ENCODE results near the gene ADPGK. TPM values are rescaled to one million over a fixed set of nuclear protein-coding genes. Genes with fewer than 3 reads are reported as not detected.
A peak's percentile ranks its signal among the peaks of the same experiment; 100 is the strongest.

Gene ADPGK
- total and polyA plus RNA-seq, 2 donors from 2014 or later = 23.9 to 42.5 TPM

DNA sequence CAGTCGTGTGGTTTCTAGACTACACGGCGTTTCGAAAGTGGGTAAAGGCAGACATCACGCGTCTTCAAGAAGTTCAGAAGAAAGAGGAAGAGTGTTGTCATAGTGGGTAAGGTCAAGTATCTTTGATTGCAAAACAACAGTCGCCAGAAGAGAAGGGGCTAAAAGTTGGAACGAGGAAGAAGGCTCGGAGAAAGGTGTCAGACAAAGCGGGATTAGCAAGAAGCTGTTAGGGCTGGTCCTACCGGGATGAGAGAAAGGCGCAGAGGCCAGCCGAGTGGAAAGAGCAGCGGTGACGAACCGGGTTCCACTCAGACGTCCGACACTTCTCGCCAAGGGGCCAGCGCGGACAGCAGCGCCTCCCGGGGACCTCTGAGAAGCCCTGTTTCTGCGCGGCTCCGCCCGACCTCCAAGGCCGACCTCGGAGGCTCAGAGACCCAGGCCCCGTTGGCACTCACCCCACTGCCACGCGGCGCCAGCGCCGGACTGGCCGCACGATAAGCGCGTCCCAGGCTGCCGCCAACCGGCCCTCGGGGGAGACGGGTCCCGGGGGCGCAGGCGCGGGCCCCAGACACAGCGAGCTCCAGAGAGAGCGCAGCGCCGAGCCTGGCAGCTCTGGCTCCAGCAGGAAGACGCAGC lies 436 bp downstream of the ADPGK start:
- Histone ChIP-seq H3K27me3 (ENCODE audit: control insufficient read depth, insufficient read depth, low read length) (no peaks in the 10 kb centered on the region), H3K4me1 (ENCODE audit: control insufficient read depth in 2 of 3, insufficient read depth in 2 of 3, low read depth in 1 of 3, low read length in 3 of 3) (peaks cover 0 to 12% (median 4%) of the 10 kb centered on the region in 3 donors), H3K27ac (ENCODE audit: low read depth in 2 of 2, low read length in 2 of 2) (peak overlapping the region; percentile 87 to 94), H3K9ac (ENCODE audit: low read length in 3 of 3) (peak overlapping the region; percentile 66 to 92 (median 75)), H3K4me3 (ENCODE audit: low read length in 3 of 3) (peak overlapping the region; percentile 75 to 97 (median 94)), H3K36me3 (ENCODE audit: control insufficient read depth in 2 of 3, insufficient read depth in 3 of 3, low read length in 3 of 3) (no peaks in the 10 kb centered on the region), H3K9me3 (ENCODE audit: control insufficient read depth in 2 of 3, insufficient read depth in 1 of 3, low read length in 3 of 3) (no peaks in the 10 kb centered on the region)
- peak in 1 of 5 donors; percentile 60 for DNase-seq
- TF ChIP-seq, protein P1, sequence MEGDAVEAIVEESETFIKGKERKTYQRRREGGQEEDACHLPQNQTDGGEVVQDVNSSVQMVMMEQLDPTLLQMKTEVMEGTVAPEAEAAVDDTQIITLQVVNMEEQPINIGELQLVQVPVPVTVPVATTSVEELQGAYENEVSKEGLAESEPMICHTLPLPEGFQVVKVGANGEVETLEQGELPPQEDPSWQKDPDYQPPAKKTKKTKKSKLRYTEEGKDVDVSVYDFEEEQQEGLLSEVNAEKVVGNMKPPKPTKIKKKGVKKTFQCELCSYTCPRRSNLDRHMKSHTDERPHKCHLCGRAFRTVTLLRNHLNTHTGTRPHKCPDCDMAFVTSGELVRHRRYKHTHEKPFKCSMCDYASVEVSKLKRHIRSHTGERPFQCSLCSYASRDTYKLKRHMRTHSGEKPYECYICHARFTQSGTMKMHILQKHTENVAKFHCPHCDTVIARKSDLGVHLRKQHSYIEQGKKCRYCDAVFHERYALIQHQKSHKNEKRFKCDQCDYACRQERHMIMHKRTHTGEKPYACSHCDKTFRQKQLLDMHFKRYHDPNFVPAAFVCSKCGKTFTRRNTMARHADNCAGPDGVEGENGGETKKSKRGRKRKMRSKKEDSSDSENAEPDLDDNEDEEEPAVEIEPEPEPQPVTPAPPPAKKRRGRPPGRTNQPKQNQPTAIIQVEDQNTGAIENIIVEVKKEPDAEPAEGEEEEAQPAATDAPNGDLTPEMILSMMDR (IDR thresholded peaks at IDR 0.05; ENCODE audit: borderline replicate concordance, extremely low read depth, insufficient read depth) = no peak
- FAIRE-seq = no peak
- intact Hi-C loops (cut with DNase I) = no loop called here

DNA sequence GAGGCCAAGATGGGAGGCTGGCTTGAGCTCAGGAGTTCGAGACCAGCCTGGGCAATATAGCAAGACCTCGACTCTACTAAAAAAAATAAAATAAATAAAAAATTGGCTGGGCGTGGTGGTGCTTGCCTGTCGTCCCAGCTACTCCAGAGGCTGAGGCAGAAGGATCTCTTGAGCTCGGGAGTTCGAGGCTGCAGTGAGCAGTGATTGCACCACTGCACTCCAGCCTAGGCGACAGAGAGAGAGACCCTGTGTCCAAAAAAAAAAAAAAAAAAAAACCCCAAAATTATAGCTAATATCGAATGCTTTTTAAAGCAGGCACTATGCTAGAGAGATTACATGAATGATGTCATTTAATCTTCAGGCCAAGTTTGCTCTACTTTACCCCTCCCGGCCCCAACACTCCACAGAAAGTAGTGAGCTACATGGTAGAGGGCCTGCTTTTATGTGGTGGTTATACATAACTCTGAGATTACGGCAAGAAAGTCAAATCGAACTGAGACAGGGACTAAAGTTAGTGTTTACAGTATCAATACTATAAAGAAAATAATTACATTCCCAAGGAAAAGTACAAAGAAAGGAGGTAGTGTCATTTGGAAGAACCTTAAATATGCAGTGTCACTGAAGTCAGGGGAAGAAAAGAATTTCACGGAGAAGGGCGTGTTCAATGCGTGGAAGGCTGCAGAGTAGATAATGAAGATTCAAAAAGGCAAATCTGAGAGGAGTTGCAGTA lies 1.1 kb downstream of the ADPGK start:
- Histone ChIP-seq H3K4me3 (ENCODE audit: low read length in 3 of 3) (peak overlapping the region; percentile 75 to 97 (median 94)), H3K27me3 (ENCODE audit: control insufficient read depth, insufficient read depth, low read length) (no peaks in the 10 kb centered on the region), H3K27ac (ENCODE audit: low read depth in 2 of 2, low read length in 2 of 2) (peak overlapping the region in 1 of 2 donors; percentile 94), H3K9ac (ENCODE audit: low read length in 3 of 3) (peak overlapping the region; percentile 66 to 92 (median 75)), H3K4me1 (ENCODE audit: control insufficient read depth in 2 of 3, insufficient read depth in 2 of 3, low read depth in 1 of 3, low read length in 3 of 3) (peaks cover 0 to 12% (median 4%) of the 10 kb centered on the region in 3 donors), H3K36me3 (ENCODE audit: control insufficient read depth in 2 of 3, insufficient read depth in 3 of 3, low read length in 3 of 3) (no peaks in the 10 kb centered on the region), H3K9me3 (ENCODE audit: control insufficient read depth in 2 of 3, insufficient read depth in 1 of 3, low read length in 3 of 3) (no peaks in the 10 kb centered on the region)
- intact Hi-C loops (cut with DNase I) = no loop called here
- DNase-seq (no peak), FAIRE-seq (no peak)
- TF ChIP-seq, protein P1 (IDR thresholded peaks at IDR 0.05; ENCODE audit: borderline replicate concordance, extremely low read depth, insufficient read depth) = no peak

DNA sequence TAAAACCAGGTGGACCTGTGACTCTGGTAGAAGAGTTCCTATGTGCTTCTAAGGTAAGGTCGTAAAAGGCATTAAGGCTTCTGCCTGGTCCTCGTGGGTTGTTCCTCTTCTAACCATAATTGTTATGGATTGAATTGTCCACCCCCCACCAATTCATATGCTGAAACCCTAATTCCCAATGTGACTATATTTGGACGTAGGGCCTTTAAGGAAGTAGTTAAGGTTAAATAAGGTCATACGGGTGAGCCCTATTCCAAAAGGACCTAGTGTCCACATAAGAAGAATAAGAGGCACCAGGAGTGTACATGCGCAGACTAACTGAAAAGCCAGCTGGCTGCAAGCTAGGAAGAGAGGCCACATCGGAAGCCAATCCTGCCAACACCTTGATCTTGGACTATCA lies 1.9 kb downstream of the ADPGK start:
- Histone ChIP-seq H3K9ac (ENCODE audit: low read length in 3 of 3) (no peak overlapping the region), H3K27me3 (ENCODE audit: control insufficient read depth, insufficient read depth, low read length) (no peaks in the 10 kb centered on the region), H3K4me3 (ENCODE audit: low read length in 3 of 3) (no peak overlapping the region), H3K36me3 (ENCODE audit: control insufficient read depth in 2 of 3, insufficient read depth in 3 of 3, low read length in 3 of 3) (no peaks in the 10 kb centered on the region), H3K27ac (ENCODE audit: low read depth in 2 of 2, low read length in 2 of 2) (no peak overlapping the region), H3K9me3 (ENCODE audit: control insufficient read depth in 2 of 3, insufficient read depth in 1 of 3, low read length in 3 of 3) (no peaks in the 10 kb centered on the region), H3K4me1 (ENCODE audit: control insufficient read depth in 2 of 3, insufficient read depth in 2 of 3, low read depth in 1 of 3, low read length in 3 of 3) (peaks cover 0 to 12% (median 4%) of the 10 kb centered on the region in 3 donors)
- TF ChIP-seq, protein P1 (IDR thresholded peaks at IDR 0.05; ENCODE audit: borderline replicate concordance, extremely low read depth, insufficient read depth) = no peak
- intact Hi-C loops (cut with DNase I) = no loop called here
- DNase-seq = no peak
- FAIRE-seq = no peak

All from kidney (tissue), 14 donors.